HG02798 (cell line): ENCODE measurements around the gene VSTM4.
A peak's percentile ranks its signal among the peaks of the same experiment; 100 is the strongest.

ENCODE experiments used
- ATAC-seq: cut with Tn5 transposase; IDR thresholded peaks from one replicate; pipeline ENCODE4 v1.9.1; 2021; ENCODE audit warnings: mild to moderate bottlenecking; ENCODE audit not compliant: unreplicated experiment, poor library complexity

VSTM4 gene

DNA sequence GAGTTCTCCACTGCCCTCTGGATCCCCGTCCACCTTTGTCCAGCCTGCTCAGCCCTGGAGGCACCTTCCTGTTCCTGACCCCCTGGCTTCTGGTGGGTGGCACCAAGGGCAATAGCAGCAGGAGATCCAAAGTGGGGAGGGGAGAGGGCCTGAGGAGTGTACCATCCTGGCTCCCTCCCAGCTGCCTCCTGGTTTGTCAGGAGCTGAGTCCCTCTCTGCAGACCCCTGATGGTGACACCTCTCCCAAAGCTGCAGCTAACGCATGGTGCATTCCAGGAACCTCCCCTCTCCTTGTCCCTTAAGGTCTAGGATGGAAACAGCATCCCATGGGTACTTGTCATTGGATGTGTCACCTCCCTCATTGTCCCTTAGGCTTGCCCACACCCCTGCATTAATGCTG, 39.6 kb downstream of the VSTM4 start:
- no peak for ATAC-seq

DNA sequence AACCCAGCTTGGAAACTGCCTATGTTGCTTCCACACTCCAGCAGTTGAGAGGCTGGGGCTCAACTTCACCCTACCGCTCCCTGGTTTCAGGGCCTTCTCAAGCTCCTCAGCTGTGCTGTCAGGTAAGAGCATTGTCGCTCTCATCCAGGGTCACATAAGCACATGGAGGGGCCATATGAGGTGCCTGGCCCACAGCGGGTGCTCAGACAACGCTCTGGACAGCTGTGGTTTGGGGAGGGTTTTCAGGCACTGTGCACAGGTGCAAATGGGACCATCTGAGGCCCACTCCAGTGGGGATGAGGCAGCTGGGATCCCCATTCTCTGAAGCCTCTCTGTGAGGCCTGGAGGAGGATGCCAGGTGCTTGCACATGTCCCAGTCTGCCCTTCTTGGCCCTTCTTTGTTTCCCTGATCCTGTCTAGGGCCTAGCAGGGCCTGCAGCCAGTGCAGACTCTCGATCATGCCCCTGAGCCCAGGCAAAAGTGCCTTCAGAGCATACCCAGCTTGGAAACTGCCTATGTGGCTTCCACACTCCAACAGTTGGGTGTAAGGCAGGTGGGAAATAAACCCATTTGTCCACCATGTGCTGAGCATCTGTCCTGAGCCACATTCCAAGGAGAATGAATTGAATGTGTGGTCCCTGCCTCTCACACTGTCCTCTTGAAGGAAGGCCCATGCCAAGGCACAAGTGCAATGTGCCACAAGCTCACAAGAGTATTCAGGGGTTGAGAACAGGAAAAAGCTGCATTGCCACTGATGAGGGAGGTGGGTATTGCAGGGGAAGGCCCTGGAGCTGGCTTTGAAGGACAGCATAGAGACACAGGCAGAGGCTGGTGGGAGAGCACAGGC, 40.3 kb downstream of the VSTM4 start:
- no peak for ATAC-seq

DNA sequence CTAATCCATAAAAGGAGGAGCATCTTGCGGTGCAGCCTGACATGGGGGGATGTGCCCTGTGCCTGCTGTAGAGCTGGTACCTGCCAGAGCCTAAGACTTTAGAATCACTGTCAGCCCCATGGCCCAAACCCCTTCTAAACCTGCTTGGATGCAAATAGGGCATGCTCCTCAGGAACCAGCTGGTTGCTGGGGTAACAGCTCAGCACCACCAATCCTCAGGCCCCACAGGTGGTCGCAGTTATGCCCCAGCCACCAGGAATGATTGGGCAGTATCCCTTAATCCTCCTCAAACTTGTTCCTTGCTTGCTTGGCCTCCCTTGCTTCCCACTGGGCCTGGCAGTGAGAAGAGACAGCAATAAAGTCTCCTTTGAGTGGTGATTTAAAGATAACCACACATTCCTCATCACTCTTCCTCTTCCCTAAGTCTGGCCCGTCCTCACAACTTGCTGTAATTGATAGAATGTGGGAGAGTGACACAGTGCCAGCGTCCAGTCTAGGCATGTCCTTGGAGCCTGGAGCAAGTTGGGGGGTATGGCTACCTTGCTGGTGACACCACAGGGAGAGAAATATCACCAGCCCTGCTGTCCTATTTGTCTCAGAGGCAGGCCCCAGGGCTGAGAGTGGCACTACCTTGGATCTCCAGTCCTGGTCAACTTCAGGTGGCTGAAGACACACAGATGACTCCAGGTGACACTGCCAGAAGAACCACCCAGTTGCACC, 43.0 kb downstream of the VSTM4 start:
- ATAC-seq = no peak

DNA sequence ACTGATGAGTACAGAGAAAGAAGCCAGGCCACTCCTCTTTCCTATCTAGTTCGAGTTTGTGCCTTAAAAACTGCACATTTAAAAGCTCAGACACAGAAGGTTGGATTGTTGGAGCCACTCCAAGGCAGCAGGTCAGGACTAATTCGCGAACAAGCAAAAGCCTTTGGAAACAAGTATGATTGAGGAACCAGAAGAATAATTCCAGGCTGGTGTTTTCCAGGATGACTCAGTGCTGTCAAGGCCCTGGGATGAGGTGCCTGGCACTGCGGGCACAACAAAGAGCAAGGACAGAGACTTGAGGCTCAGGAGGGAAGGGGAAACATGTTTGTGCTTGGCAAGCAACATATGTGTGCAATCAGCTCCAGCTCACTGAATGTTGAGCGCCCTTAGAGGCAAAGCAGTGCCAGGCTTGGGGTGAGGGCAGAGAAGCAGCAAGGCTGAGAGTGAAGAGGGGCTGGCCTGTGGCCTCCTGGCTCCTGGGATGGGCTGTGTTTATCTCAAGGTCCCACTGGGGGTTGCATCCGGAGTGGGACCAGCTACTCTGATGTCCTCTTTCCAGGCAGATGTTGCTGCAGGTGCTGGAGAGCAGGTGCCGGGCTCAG, 44.1 kb downstream of the VSTM4 start:
- no peak for ATAC-seq

DNA sequence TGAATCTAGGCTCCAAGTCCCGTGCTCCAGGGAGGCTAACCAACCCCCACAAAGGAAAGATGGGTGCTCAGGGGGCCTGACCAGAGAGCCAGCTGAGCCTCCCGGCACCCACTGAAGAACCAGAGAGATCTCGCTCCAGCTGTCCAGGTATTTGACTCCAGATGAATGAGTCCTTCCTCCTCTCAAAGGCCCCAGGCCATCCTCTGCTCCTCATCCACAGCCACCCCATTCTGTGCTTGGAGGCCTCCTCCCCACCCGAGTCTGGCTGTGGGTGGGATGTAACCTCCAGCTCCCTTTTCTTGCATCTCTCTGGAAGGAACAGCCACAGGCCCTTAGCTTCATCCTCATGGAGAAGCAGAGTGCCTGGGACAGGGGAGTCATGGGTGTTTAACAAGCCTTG, 44.6 kb downstream of the VSTM4 start:
- ATAC-seq = no peak

DNA sequence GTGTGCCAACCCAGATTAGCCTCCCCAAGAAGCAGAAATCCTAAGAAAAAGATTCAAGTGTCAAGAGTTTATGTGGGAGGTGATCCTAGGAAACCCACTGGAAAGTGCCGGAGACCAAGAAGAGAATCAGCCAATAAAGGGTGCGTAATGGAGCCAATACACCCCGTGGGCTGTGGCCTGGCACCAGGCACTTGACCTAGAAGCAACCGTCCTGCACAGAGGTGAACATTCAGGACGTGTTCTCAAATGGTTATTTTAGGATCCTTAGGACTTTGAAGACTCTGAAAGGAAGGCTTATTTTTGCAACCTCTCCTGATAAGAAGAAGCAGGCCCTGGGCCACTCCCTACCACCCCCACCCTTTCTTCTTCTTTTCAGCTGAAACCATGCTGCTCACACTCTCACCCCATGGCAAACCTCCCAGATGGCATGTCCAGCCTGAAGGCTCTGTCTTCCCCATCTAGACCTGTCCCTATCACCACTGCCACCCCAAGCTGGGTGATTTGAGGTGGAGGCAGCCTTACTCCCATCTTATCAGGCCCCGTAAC, 46.6 kb downstream of the VSTM4 start:
- ATAC-seq = no peak

DNA sequence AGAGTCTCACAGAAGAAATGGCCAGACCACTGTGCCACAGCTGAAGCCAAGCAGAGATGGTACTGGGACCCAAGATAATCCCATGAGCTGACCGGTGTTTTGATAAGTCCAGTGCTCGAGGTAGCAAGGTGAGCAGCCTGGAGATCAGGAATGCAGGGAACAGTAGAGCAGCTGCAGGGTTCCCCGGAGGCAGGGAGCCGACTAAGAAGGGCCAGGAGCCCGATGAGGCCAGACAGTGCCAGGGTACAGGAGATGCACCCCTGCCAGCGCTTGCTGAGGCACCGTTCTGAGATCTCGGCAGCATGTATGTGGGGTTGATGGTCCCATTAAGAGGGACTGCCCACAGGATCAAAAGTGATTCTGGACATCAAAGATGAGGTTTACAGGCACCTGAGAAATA, 47.1 kb downstream of the VSTM4 start:
- ATAC-seq = no peak

DNA sequence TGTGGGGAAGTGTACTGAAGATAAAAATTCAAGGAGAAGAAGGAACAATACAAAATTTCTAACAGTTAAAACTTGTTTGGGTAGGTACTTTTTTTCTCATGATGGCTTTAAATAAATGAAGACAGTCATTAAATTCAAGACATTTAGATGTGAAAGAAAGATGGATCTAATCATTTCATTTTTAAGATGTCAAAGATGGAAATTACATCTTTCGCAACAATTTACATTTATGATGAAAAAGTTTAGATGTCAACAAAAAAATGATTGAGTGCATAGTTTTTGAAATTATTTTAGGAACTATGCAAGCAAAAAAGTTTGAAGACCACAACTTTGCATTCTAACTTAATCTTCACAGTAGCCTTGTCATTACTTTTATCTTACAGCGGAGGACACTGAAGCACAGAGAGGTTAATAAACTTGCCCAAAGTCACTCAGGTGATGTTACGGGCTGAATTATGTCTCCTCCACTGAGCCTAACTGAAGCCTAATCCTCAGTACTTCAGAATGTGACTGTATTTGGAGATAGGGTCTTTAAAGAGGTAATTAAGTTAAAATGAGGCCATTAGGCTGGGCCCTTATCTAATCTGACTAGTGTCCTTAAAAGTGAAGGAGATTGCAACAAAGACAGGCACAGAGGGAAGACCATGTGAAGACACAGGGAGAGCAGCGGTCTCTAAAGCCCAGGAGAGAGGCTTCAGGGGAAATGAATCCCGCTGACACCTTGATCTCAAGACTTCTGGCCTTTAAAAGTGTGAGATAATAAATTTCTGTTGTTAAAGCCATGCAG, 48.2 kb downstream of the VSTM4 start:
- ATAC-seq = no peak

DNA sequence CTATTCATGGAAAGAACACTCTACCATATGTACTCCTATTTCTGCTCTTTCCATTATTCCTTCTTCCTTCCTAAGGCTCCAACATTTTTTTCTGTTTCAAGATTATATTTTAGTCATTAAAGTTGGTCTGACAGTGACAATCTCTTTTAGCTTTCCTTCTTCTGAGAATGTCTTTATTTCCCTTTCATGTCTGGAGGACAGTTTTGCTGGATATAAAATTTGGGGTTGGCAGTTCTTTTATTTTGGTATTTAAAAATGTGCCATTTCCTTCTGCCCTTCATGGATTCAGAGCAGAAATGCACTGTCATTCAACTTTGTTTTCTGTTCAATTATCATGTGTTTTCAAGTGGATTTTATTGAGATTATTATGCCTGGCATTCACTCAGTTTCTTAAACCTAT, 53.1 kb downstream of the VSTM4 start:
- no peak for ATAC-seq

DNA sequence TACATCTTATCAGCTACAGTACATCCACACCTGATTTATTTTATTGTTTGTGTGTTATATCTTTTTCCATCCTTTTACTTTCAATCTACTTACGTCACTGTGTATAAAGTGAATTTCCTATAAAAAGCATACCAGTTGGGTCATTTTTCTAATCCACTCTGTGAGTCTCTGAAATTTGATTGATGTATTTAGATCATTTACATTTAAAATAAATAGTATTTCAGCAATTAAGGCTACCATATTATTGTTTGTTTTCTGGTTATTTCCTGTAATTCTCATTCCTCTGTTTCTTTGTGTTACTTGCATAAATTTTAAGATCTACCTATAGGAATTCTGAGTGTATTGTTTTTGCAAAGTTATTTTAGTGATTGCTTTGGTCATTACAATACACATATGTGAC, 53.7 kb downstream of the VSTM4 start:
- no peak for ATAC-seq

DNA sequence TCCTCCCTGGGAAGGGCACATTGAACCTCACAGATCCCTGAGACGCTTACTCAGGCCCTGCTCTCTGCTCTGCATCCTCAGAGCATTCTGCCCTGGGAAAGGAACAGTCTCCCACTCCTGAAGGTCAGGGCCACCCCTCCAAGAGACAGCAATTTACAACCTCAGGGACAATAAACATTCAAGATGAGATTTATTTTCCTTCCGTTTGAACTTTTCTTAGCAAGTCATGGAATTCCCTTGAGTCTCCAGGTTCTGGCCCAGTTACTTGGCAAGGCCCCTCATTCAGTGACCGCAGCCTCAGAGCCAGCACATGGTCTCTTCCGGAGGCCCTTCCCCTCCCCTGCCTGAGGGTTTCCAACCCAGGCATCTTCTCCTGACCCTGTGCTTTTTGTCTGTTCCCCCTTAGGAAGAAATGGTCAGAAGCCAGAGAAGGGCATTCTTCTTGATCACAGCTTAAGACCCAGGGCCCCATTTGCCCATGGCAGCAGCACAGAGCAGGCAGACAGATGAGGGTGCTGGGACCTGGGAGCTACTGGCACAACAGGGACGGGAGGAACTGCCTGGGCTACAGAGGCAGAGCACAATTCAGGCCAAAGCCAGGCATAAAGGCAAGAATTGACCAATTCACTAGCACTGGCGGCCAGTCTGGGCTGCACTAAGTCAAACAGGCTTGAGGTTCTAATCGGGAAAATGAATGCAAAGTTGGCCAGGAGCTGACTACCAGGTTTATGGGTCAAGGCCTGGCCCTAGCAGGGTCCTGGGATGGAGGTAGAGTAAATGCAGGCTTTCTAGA, 56.7 kb downstream of the VSTM4 start:
- ATAC-seq = no peak

DNA sequence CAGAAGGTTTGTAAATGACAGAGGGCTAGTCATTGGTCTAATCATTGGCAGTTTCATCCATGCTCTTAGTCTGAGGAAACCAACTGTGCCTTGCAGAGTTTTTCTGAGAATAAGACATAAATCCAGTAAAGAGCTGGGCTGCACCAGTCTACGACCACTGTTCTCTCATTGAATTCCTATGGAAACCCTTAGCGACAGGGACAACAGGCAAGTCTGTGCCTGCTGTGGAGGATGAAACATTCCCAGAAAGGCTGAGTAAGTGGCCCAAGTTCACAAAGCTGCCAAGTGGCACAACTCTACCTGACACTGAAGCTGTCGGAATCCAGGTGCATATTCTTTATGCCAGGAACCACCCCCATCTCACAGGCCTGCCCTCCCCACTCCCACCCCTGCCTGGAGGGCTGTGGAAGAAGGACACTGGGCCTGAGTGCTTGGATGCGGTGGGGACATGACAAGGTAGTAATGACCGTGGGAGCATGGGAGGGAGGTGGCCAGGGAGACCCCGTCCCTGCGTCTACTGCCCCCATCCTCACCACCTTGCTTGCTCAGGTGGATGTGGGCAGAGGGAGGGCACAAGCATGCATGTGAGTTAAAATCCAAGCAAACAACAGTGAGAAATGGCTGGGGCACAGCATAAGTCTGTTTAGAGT, 58.0 kb downstream of the VSTM4 start:
- ATAC-seq = no peak

DNA sequence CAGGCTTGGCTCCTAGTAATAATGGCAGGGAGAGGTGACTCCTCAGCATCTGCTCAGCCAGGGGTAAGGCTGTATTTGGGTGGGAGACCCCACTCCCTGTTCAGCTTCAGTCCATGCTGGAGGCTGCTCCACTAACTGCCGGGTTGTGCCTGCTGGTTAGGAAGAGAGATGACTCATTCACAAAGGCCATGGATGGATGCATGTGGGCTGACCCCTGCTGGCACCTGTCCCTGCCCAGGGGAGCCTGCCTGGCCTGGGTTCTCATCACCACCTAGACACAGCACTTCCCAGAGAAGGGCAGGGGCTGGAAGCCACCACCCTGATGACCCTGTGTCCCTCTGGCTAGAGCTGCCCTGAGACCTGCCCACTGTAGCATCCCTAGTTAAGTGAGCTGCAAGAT, 59.0 kb downstream of the VSTM4 start:
- no peak for ATAC-seq

DNA sequence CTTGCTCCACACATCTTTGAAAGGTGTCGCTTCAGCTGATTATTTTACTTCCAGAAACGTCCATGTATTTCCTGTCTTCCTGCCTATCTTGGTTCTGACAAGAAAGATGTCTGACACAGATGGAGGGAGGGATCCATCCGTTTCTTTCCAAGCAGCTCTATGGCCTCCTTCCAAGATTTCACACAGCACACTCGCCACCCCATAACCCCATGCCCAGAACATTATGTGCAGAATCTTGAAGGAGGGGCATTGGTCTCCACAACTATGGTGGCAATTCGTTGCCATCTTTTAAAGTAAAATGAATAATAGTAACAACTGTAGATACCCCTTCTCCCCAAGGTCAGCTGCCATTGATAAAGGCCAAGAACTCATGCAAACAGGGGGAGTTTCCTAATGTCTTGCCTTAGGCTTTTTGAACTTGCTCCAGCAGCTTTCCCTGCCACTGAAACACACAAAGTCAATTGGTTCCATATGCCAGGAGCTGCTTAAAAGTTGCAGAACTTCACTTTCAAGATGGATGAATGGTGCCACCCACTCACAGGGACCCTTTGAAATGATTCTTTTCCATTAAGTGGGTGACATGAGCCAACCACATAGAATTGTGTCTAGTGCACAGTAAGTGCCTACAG, 60.0 kb downstream of the VSTM4 start:
- ATAC-seq = no peak

DNA sequence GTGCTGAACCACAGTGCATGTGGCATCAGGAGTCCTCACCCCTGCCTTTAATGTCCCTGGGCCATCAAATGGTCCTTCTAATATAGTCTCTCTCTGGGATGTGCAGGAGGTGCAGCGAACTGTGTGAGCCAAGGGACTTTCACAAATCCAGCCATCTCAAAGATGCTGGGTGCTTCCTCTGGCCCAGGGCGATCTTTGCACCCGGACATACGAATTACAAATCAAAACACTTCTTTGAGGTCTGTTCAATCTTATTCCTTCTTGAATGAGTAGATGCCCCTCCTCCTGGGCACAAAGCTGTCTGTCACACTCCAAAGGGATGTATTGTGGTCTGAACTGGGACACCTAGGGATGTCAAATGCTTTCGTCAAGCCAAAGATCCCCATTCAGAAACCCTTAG, 60.6 kb downstream of the VSTM4 start:
- no peak for ATAC-seq

DNA sequence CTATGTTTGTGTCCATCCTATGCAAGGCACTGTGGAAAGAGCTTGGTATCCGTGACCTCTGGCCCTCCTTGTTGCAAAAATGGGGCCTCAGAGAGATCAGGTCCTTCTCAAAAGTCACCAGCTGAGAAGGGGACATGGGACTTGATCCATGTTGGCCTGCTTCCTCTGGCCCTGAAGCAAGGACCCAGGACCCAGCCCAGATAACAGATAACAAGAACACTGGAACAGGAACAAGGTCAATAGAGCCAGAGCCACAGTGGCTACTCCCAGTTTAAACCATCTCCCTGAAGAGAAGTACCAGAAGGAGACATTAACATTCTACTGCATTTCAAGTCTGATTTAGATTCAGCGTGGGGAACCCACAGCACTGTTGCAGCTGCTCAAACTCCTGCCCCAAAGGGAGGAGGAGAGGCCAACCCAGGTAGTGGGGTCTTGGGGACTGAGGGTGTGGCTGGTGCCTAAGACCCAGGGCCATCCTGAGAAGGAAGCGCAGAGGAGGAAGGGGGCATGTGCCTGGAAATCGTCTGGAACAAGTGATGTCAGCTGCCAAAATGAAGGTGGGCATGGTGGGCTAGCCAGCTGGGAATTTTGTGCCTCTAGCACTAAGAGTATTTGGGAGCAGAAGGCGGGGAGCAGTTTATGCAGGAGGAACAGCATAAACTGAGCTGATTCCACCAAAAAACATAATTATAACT, 61.2 kb downstream of the VSTM4 start:
- no peak for ATAC-seq

DNA sequence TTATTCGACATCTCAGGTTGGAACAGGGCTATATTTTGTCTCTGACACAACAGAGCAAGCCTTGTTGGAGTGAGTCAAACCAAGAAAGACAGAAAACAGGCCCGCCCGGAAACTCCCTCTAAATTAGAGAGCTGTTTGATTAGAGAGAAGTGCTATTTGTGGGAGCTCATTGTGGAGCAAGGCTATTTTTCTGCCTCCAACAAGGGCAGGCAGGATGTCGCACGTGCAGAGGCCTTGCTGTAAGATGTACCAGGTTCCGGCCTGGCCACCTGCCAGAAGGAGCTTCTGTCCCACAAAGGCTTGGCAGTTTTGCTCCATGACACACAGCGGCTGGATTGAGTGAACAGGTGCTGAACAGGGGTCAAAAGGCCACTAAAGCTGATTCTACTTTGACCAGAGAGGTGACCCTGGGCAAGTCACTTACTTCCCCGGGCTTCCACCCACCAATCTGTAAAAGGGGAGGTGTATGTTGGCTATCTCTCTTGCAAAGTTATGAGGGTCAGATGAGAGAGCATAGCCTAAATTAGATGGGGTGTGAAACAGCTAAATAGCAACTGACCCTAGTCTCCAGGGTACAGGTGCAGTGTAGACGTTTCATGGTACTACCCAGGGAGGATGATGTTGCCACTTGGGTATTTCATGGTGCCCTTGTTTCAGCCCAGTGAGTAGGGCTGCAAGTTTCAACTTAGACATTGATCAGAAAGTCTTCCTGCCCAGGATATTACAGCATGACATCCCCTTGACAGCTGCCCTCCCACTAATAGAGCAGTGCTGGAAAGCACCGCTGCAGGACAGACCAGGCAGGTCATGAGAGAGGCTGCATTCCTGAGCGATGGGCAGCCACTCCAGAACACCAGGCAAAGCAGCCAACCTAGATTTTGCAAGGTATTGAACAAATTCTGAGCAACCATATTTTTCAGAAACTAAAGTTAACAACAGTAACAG, 62.0 kb downstream of the VSTM4 start:
- peak; percentile 66 for ATAC-seq
